Measurements from ENCODE around the gene RABEPK.
"Not testable (repeated sequence)": the region's sequence is repeated elsewhere in the genome, so short reads cannot be mapped to it uniquely, and the experiment has no call there.

RABEPK gene

DNA sequence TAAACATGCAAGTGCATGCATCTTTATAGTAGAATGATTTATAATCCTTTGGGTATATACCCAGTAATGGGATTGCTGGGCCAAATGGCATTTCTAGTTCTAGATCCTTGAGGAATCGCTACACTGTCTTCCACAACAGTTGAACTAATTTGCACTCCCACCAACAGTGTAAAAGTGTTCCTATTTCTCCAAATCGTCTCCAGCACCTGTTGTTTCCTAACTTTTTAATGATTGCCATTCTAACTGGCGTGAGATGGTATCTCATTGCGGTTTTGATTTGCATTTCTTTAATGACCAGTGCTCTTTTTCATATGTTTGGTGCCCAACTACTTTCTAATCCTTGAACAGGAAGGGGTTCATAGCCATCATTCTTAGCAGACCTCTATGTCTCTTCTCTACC is 18.6 kb upstream of the RABEPK start:
- peaks cover 22% of the 10 kb centered on the region for H3K4me1 Mint-ChIP-seq (ENCODE audit: low read depth)
- not testable (repeated sequence) for H3K4me3 Mint-ChIP-seq; H3K27me3 Mint-ChIP-seq (ENCODE audit: low read depth); H3K27ac Mint-ChIP-seq; H3K9me3 Mint-ChIP-seq
- peaks cover 10% of the 10 kb centered on the region for H3K36me3 Mint-ChIP-seq (ENCODE audit: low read depth)

- no peaks in the 10 kb centered on the region for H3K27me3 Mint-ChIP-seq (ENCODE audit: low read depth)
- H3K9me3 Mint-ChIP-seq: no peaks in the 10 kb centered on the region
- no peak overlapping the region for H3K4me3 Mint-ChIP-seq
- peaks cover 10% of the 10 kb centered on the region for H3K36me3 Mint-ChIP-seq (ENCODE audit: low read depth)
- H3K27ac Mint-ChIP-seq: no peak overlapping the region
- H3K4me1 Mint-ChIP-seq (ENCODE audit: low read depth): peaks cover 26% of the 10 kb centered on the region
Measured at GRCh38 chr9:125183054-125183453, 17.3 kb upstream of the RABEPK start.

DNA sequence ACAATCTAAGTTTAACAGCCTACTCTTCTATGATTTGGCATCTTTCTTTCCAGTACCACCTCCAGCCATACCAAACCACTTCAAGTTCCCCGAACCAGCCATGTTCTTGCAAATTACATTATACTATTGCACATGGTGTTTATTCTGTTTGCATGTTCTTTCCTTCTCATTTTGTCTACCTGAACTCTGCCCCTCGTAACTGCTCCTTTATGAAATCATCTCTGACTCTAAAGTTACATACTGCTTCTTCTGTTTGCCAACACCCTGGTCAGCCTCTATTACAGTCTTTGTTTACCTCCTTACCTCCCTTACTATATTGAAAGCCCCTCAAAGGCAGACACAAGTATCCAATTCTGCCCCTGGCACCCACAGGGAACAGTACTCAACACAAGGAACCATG is 16.8 kb upstream of the RABEPK start:
- peaks cover 10% of the 10 kb centered on the region for H3K36me3 Mint-ChIP-seq (ENCODE audit: low read depth)
- H3K9me3 Mint-ChIP-seq: no peaks in the 10 kb centered on the region
- H3K27ac Mint-ChIP-seq: no peak overlapping the region
- H3K4me3 Mint-ChIP-seq: no peak overlapping the region
- peaks cover 24% of the 10 kb centered on the region for H3K4me1 Mint-ChIP-seq (ENCODE audit: low read depth)
- no peaks in the 10 kb centered on the region for H3K27me3 Mint-ChIP-seq (ENCODE audit: low read depth)

GRCh38 chr9:125189011-125189360 is 11.4 kb upstream of the RABEPK start:
- peaks cover 25% of the 10 kb centered on the region for H3K4me1 Mint-ChIP-seq (ENCODE audit: low read depth)
- H3K27ac Mint-ChIP-seq: peak overlapping the region; percentile 74
- peak overlapping the region; percentile 91 for H3K4me3 Mint-ChIP-seq
- H3K9me3 Mint-ChIP-seq: no peaks in the 10 kb centered on the region
- peaks cover 2% of the 10 kb centered on the region for H3K36me3 Mint-ChIP-seq (ENCODE audit: low read depth)
- H3K27me3 Mint-ChIP-seq (ENCODE audit: low read depth): no peaks in the 10 kb centered on the region

GRCh38 chr9:125189361-125190289 is 10.7 kb upstream of the RABEPK start, which contains the start of gene PPP6C:
PPP6C (minus strand) TSS chr9:125189803; CDS start chr9:125189718, 85 bp downstream.
- H3K4me1 Mint-ChIP-seq (ENCODE audit: low read depth): peaks cover 29% of the 10 kb centered on the region
- H3K36me3 Mint-ChIP-seq (ENCODE audit: low read depth): no peaks in the 10 kb centered on the region
- H3K4me3 Mint-ChIP-seq: peak within 1 kb of the TSS; percentile 91
- no peaks in the 10 kb centered on the region for H3K27me3 Mint-ChIP-seq (ENCODE audit: low read depth)
- H3K9me3 Mint-ChIP-seq: no peaks in the 10 kb centered on the region
- peak within 1 kb of the TSS; percentile 90 for H3K27ac Mint-ChIP-seq

- Mint-ChIP-seq H3K4me3 (peak overlapping the region; percentile 91), H3K27me3 (ENCODE audit: low read depth) (no peaks in the 10 kb centered on the region), H3K36me3 (ENCODE audit: low read depth) (no peaks in the 10 kb centered on the region), H3K4me1 (ENCODE audit: low read depth) (peaks cover 36% of the 10 kb centered on the region), H3K27ac (peak overlapping the region; percentile 90), H3K9me3 (no peaks in the 10 kb centered on the region)
Measured at GRCh38 chr9:125190361-125190801, 10.0 kb upstream of the RABEPK start.

DNA sequence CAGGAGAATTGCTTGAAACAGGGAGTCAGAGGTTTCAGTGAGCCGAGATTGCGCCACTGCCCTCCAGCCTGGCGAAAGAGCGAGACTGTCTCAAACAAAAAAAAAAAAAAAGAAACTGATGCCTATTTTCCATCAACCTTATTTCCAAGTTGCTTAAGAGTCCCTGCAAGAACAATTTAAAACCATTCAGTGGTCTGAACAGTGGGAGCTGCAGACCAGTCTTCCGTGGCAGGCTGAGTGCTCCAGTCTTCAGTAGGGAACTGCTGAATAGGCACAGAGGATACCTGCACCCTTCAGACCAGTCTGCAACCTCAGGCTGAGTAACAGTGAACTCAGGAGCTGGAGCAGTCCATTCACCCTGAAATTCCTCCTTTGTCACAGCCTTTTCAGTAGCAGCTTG is 5.9 kb upstream of the RABEPK start:
- peaks cover 29% of the 10 kb centered on the region for H3K4me1 Mint-ChIP-seq (ENCODE audit: low read depth)
- H3K36me3 Mint-ChIP-seq (ENCODE audit: low read depth); H3K27ac Mint-ChIP-seq; H3K27me3 Mint-ChIP-seq (ENCODE audit: low read depth); H3K9me3 Mint-ChIP-seq: not testable (repeated sequence)
- peak overlapping the region; percentile 31 for H3K4me3 Mint-ChIP-seq

DNA sequence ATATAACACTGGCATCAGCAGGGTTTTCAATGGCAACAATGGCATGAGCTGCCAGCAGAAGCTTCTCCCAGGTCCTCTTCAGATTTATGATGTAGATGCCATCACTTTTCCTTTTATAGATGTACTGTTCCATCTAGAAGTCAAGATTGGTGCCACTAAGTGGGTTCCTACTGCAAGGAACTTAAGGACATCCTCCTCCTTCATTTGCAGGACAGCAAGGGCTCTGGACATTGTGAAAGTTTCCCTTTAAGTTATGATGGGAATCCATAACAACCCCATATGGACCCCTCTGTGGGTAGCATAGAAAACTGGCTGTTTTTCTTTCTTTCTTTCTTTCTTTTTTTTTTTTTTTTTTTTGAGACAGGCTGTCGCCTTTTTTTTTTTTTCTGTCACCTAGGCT is 4.8 kb upstream of the RABEPK start:
- H3K27ac Mint-ChIP-seq; H3K36me3 Mint-ChIP-seq (ENCODE audit: low read depth); H3K9me3 Mint-ChIP-seq; H3K4me3 Mint-ChIP-seq; H3K27me3 Mint-ChIP-seq (ENCODE audit: low read depth): not testable (repeated sequence)
- peaks cover 24% of the 10 kb centered on the region for H3K4me1 Mint-ChIP-seq (ENCODE audit: low read depth)

DNA sequence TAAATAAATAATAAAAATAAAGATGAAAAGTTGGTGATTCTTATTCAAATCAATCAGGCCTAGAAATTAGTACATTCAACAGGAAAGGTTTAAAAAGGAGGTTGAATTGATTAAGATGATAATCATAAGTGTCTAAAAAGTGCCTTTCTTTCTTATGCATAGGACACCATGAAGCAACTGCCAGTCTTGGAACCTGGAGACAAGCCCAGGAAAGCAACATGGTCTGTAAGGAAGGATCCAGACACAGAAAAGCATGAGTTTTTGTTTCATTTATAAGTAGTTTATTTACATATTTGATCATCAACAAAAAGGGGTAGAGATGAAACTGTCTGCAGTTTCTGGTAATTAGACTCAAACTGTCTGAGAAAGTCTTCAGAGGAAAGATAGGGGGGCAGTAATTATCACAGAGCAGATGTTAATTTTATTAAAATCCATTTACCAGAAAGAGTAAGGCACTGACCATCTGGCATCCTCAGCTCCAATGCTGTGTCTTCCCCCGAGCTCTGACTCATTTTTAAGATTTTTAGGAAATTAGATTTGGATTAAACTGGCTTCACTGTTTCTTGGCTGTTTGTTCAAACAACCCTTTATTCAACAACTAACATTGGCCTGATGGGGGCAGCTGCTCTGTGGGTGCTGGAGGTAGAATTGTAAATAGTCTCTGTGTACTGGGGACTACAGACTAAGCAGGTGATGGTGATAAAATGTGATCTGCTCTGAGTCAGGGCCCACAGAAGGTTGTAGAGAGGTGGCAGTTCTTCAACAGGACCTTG is 2.7 kb downstream of the RABEPK start:
- Mint-ChIP-seq H3K9me3 (no peaks in the 10 kb centered on the region), H3K4me1 (ENCODE audit: low read depth) (peaks cover 16% of the 10 kb centered on the region), H3K27ac (no peak overlapping the region), H3K36me3 (ENCODE audit: low read depth) (peaks cover 11% of the 10 kb centered on the region), H3K27me3 (ENCODE audit: low read depth) (peaks cover 3% of the 10 kb centered on the region), H3K4me3 (no peak overlapping the region)

- H3K36me3 Mint-ChIP-seq (ENCODE audit: low read depth): peaks cover 15% of the 10 kb centered on the region
- H3K4me3 Mint-ChIP-seq: no peak overlapping the region
- no peaks in the 10 kb centered on the region for H3K9me3 Mint-ChIP-seq
- H3K27ac Mint-ChIP-seq: no peak overlapping the region
- H3K27me3 Mint-ChIP-seq (ENCODE audit: low read depth): no peaks in the 10 kb centered on the region
- H3K4me1 Mint-ChIP-seq (ENCODE audit: low read depth): peaks cover 15% of the 10 kb centered on the region
Measured at GRCh38 chr9:125204477-125204876, 4.1 kb downstream of the RABEPK start.

DNA sequence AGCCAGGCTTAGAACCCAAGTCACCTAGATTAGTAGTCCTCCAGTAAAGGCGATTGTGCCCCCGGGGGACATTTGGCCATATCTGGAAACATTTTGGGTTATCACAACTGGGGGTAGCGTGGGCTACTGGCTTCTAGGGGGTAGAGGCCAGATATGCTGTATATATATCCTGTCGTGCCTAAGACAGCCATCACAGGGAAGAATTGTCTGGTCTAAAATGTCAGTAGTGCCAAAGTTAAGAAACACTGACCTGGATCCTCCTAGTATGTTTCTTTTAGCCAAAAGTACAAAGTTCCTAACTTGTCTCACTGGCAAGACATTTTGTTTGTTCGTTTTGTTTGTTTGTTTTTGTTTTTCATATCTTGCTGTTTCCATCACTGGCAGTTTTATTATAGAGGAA is 13.8 kb downstream of the RABEPK start:
- H3K4me1 Mint-ChIP-seq (ENCODE audit: low read depth): peaks cover 3% of the 10 kb centered on the region
- H3K4me3 Mint-ChIP-seq: no peak overlapping the region
- no peaks in the 10 kb centered on the region for H3K27me3 Mint-ChIP-seq (ENCODE audit: low read depth)
- H3K27ac Mint-ChIP-seq: no peak overlapping the region
- peaks cover 15% of the 10 kb centered on the region for H3K36me3 Mint-ChIP-seq (ENCODE audit: low read depth)
- no peaks in the 10 kb centered on the region for H3K9me3 Mint-ChIP-seq

- Mint-ChIP-seq H3K4me3 (no peak overlapping the region), H3K36me3 (ENCODE audit: low read depth) (peaks cover 7% of the 10 kb centered on the region), H3K27ac (no peak overlapping the region), H3K9me3 (no peaks in the 10 kb centered on the region), H3K4me1 (ENCODE audit: low read depth) (peaks cover 3% of the 10 kb centered on the region), H3K27me3 (ENCODE audit: low read depth) (no peaks in the 10 kb centered on the region)
Measured at GRCh38 chr9:125218621-125219020, 18.3 kb downstream of the RABEPK start.

GRCh38 chr9:125224858-125225257 is 24.5 kb downstream of the RABEPK start:
- not testable (repeated sequence) for H3K4me3 Mint-ChIP-seq; H3K27me3 Mint-ChIP-seq (ENCODE audit: low read depth); H3K27ac Mint-ChIP-seq; H3K4me1 Mint-ChIP-seq (ENCODE audit: low read depth); H3K36me3 Mint-ChIP-seq (ENCODE audit: low read depth); H3K9me3 Mint-ChIP-seq

- H3K4me1 Mint-ChIP-seq (ENCODE audit: low read depth): no peaks in the 10 kb centered on the region
- peaks cover 8% of the 10 kb centered on the region for H3K36me3 Mint-ChIP-seq (ENCODE audit: low read depth)
- no peaks in the 10 kb centered on the region for H3K9me3 Mint-ChIP-seq
- no peaks in the 10 kb centered on the region for H3K27me3 Mint-ChIP-seq (ENCODE audit: low read depth)
- no peak overlapping the region for H3K27ac Mint-ChIP-seq
- no peak overlapping the region for H3K4me3 Mint-ChIP-seq
Measured at GRCh38 chr9:125227761-125228160, 27.4 kb downstream of the RABEPK start.

- Mint-ChIP-seq H3K4me1 (ENCODE audit: low read depth) (peaks cover 35% of the 10 kb centered on the region), H3K4me3 (no peak overlapping the region), H3K27ac (no peak overlapping the region), H3K36me3 (ENCODE audit: low read depth) (peaks cover 48% of the 10 kb centered on the region), H3K9me3 (no peaks in the 10 kb centered on the region), H3K27me3 (ENCODE audit: low read depth) (no peaks in the 10 kb centered on the region)
Measured at GRCh38 chr9:125233678-125234077, 33.3 kb downstream of the RABEPK start.

All from T-helper 1 cell treated with Interleukin-12 subunit alpha and Interleukin-12 subunit beta and Interleukin-4 antibody, amounts not matched to agents 30 μg/mL and 1 μg/mL, for 36 hours (primary cell).